ENCODE data around the gene IRF4.
"Not testable (repeated sequence)": the region's sequence is repeated elsewhere in the genome, so short reads cannot be mapped to it uniquely, and the experiment has no call there.

The IRF4 gene

DNA sequence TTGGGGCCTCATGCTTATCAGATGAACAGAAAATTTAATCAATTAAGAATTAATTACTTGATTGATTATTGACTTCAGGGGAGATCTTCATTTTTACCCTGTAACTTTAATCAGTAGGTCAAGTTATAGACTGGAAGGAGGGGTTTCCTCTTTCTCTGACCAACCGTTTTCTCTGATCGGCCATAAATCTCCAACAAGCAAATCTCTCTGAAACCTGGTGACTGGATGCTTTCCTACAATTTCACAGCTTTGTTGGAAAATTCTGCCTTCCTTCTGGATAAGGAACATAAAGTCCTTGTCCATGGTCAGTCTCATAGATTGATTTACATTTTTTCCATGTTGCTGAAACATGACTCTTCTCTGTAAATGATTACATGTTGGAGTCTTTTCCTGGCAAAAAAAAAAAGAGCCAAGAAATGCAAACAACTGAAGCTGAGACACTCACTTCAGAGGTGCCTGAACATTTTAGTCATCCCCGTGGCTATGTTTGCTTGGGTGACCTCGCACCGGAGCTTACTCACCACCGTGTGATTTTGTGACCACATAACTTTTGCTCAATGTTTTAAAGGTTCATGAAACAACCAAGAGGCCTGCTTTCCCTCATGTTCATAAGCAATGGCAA, 31.0 kb downstream of the IRF4 start:
- peak; percentile 64 to 66 for DNase-seq (ENCODE audit: low read depth in 2 of 2)

DNA sequence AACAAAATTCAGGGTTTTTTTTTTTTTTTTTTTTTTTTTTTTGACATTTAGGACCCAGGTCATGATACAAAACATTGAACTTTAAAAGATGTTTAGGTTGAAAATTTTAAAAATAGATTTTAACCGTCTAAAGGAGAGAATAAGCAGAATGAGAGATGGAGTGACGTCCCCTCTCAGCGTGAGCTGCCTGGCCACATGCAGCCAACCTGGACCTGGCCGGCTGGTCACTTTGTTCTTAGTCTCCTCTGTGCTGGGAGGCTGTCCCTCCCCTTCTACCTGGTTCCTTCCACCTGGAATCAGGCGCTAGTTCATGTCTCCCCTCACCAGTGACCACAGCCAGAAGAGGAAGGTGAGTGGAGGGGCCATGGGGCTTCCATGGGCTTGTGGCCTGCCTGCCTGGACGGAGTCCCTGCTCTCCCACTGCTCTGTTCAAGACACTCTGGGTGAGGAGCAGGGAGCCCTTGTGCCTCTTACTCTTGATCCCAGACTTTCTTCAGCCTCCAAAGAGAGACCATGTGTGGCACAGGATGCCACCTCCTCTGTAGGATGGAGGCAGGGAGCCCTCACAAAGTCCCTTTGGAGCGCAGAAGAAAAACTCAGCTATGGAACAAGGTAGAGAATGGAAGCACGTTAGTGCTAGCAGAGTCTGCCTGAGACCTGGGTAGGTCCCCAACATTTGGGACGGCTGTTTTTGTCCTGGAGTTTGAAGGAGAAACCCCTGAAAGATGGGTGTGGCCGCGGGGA, 31.7 kb downstream of the IRF4 start:
- no peak for DNase-seq (ENCODE audit: low read depth in 2 of 2)

DNA sequence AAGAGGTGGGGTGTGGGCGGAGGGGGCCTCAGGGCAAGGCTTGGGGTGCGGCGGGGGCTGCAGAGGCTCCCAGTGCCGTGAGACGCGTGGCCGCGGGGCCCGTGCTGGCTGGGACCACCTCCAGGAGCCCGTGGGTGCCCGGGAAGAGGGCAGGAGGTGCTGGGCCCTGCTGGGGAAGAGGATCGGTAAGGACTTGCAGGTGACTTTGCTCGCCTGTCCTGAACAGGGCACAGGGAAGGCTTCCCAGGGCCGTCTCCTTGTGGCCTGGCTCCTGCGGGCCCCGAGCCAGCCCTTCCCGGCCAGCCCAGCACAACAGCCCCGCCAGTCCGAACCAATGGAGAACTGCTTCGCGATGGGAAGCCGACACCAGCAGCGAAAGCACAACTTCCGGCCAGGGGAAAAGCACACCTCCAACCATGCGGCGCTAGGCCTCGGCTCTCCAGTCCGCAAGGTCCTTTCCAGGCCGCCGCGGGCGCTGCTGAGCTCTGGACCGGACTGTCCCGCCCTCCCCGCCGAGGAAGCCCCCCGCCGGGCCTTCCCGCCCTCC, 32.3 kb downstream of the IRF4 start:
- DNase-seq (ENCODE audit: low read depth in 2 of 2), result no peak

DNA sequence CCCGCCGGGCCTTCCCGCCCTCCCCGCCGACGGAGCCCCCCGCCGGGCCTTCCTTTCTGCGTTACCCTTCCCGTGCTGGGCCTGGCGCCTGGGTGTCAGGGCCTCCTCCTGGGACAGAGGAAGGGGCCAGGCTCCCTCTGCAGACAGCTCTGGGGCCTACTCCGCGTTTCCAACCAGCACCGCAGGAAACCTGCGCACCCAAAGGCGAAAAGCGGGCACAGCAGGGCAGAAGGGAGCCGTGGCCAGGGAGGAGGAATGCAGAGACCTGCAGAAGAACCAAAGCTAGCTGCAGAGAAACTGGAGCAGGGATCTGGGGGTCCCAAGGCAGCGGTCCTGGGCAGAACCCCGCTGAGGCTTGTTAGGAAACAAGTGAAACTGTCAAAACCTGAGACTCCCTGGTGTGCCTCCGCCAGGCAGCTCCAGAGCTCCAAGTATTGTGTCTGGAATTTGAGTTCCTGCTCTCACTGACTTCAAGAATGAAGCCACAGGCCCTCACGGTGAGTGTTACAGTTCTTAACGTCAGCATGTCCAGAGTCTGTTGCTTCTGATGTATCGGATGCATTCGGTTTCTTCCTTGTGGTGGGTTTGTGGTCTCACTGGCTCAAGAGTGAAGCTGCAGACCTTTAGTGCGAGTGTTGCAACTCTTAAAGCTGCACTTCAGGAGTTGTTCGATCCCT, 33.3 kb downstream of the IRF4 start:
- DNase-seq (ENCODE audit: low read depth in 2 of 2), result no peak

DNA sequence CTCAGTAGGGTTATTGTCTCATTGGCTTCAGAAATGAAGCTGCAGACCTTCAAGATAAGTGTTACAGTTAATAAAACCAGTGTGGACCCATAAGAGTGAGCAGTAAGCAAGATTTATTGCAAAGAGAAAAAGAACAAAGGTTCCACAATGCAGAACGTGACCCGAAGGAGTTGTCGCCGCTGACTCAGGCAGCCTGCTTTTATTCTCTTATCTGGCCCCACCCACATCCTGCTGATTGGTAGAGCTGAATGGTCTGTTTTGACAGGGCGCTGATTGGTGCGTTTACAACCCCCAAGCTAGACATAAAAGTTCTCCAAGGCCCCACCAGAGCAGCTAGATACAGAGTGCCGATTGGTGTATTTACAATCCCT, 33.9 kb downstream of the IRF4 start:
- DNase-seq (ENCODE audit: low read depth in 2 of 2), result not testable (repeated sequence)

DNA sequence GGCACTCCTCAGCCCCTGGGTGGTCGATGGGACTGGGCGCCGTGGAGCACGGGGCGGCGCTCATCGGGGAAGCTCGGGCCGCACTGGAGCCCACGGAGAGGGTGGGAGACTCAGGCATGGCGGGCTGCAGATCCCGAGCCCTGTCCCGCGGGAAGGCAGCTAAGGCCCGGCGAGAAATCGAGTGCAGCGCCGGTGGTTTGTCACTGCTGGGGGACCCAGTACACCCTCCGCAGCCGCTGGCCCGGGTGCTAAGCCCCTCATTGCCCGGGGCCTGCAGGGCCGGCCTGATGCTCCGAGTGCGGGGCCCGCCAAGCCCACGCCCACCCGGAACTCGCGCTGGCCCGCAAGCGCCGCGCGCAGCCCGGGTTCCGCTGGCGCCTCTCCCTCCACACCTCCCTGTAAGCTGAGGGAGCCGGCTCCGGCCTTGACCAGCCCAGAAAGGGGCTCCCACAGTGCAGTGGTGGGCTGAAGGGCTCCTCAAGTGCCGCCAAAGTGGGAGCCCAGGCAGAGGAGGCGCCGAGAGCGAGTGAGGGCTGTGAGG, 34.7 kb downstream of the IRF4 start:
- not testable (repeated sequence) for DNase-seq (ENCODE audit: low read depth in 2 of 2)

DNA sequence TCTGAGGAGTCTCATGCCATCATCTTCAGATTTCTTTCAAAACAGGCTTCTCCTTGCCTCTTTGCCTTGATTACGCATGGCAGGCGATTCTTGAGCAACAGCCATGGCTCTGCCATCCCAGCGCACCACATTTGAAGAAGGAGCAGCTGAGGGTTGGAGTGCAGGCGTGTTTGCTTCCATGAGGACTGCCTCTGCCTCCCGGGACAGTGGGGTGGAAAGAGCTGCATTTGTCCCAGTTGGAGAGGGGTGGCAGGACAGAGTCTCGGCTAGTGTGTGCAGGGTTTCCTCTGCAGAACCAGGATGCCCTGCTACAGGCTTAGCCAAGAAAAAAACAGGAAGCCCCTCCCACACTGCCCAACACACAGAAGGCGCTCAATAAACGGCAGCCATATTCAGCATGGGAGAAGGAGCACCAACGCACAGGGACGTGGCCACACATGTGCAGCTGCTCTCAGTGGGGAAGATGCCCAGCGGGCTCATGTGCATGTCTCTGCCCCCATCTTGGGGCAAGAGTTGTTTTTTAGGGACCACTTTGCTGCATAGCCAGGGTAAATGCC, 36.6 kb downstream of the IRF4 start:
- DNase-seq (ENCODE audit: low read depth in 2 of 2), result no peak

DNA sequence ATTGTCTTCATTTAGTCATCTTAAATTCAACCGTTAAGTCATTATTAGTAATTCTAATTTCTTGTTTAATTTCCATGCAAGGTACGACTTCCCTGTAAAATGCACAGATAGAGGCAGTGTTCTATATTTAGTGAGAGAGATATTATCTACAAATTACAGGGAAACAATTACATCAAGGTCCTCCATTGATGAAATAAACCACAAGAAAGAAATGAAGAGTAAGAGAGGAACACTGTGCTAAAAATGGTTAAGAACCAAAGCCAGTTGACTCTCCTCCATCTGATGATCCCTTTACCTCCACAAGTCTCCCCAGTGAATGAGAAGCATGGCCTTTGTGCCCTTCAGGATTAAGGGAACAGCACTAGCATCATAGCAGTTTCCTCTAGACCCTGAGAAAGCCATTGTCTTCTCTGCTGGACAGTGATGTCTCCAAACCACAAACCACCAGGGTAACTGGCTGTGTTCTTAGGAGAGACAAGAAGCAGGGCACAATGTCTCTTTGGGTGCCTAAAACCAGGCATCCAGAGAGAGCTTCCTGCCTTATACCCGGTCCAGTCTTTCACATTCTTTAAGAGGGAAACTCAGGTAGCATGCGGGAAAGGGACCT, 38.1 kb downstream of the IRF4 start:
- no peak for DNase-seq (ENCODE audit: low read depth in 2 of 2)

DNA sequence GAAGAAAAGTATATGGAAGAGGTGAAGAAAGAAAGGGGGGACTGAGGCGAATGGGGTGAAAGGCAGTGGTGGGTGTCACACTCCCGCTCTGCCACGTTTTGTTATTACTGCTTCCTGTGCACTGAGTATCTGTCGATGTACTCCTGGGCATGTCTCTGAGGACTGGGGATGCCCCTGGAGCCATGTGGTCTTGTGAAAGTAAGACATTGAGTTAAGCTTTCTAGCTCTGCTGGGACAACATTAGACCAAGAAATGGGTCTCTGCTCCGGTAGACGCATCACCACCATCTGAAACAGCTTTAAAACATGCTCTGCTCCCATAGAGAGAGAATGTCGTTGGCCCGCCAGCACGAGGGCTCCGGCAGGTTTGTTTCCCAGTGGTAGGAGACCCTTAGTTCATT, 40.0 kb downstream of the IRF4 start:
- DNase-seq (ENCODE audit: low read depth in 2 of 2), result no peak

DNA sequence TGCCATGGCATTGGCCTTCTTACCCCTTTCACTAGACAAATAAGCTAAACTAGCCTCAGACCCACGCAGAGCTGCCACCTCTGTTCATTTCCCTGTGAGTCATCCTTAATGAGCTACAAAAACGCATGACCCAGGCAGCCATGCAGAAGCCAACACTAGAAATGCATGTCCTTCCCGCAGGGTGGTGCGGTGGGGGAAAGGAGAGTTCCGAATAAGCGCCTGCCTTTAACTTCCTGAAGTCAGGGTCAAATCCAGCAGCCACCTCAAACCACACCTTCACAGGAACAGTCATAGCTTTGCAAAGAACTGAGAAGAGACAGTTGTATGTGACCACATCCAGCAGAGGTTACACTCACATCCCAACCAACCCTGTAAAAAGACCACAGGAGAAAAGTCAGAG, 40.4 kb downstream of the IRF4 start:
- no peak for DNase-seq (ENCODE audit: low read depth in 2 of 2)

DNA sequence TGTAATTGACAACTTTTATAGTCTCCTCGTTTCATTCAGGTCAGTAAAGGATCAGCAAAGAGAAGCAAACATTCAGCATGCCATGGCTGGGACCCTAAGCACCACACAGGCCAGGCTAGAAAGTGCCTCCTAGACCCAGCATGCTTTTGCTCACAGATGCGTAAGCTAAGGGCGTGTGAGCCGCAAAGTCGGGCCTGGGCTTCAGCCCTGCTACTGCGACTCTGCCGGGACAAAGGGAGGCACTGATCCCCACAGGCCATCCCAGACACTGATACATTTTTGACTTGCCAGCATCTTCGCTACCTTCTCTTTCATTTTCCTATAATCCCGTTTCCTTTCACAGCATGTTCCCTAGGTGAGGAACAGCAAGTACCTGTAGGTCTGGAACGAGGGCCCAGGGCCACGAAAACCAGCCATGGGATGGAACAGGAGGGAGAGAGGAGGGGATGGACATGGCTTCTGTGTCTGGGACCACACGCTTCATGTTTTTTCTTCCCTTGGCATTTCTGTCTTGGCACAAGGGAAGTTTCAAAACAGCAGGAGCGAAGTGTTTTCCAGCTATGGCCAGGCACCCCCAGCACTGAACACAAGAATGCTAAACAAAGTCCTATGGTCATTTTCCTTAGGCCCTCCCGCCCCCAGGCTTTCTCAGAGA, 42.6 kb downstream of the IRF4 start:
- DNase-seq (ENCODE audit: low read depth in 2 of 2), result no peak

DNA sequence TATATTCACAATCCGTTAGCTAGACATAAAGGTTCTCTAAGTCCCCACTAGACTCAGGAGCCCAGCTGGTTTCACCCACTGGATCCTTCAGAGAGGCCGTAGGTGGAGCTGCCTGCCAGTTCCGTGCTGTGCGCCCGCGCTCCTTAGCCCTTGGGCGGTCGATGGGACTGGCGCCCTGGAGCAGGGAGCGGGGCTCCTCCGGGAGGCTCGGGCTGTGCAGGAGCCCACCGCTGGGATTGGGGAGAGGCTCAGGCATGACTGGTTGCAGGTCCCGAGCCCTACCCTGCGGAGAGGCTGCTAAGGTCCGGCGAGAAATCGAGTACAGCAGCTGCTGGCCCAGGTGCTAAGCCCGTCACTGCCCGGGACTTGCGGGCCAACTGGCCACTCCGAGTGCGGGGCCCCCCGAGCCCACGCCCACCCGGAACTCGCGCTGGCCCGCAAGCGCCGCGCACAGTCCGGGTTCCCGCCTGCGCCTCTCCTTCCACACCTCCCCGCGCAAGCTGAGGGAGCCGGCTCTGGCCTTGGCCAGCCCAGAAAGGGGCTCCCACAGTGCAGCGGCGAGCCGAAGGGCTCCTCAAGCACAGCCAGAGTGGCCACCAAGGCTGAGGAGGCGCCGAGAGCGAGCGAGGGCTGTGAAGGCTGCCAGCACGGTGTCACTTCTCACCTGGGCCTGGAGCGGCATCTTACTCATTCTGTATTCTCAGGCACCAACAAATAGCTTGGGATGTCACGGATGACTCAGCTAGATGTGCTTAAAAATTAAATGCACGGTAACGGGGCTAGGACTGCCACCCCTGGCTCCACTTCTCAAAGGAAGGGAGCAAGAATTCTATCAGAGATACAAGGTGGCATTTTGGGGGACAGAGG, 44.1 kb downstream of the IRF4 start:
- DNase-seq (ENCODE audit: low read depth in 2 of 2), result no peak

DNA sequence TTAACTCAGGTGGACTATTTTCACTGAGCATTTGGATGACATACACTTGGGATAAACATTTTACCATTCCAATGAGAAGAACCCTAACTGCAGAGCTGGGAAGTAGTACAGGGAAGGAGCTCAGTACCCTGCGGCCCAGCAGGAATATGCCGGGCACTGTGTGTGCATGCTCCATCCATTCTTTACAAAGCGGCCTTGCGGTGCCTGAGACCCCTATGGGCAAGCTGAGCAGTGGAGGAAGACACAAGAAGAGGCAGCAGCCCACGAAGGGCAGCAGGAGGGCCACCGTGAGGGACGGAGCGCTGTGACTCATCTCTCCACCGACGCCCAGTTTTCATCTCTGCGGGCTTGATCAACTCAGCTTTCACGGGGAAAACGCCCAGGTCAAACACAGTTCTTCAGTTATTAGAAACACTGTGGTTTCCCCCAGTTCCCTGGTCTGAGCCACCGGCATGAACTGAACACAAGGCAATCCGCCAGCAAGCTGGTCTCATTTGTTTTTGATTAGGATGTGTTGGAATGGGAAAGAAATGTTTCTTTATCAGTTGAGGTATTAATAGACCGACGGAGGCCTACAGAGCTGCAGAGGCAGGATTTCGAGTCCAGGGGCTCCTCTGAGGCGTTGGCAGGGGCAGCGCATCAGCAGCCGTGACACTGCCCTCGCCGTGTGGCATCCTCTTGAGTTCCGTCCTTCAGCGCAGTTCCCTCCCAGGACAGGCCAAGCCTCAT, 44.9 kb downstream of the IRF4 start:
- peak; percentile 73 to 75 for DNase-seq (ENCODE audit: low read depth in 2 of 2)

DNA sequence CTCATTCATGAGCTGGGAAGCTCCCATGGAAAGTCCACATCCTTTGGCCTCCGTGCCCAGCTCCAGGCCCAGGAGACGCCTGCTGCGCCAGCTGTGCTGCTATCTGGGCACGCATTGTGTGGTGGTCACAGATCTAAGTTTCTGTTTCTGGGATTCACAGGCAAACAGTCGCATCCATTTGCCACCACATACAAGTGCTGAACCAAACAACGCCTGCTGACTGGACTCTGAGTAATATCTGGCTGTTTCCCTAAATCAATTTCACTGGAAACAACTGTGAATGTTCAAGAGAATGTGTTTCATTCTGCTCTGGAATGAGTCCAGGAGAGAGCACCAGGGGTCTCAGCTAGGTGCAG, 45.5 kb downstream of the IRF4 start:
- DNase-seq (ENCODE audit: low read depth in 2 of 2), result no peak

DNA sequence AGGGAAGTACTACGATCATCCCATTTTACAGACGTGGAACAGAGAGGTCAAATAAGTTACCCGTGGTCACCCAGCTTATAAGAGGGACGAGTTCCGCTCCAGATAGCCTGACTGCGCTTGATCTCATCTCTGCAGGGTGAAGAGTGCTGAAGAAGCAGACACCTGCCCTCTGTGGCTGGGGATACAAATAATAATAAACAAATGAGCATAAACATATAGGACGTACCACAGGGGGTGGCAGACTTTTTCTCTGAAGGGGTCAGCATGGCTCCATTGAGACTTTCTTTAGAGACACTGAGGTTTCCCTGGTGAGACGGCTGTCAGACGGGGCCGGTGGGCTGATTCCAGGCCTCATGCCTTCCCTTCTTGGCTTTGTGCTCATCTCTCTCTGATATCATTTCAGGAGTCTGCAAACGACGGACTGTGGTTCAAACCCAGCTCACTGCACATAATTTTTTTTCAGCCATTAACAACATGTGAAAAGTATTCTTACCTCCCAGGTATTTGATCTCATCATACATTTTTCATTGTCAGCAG, 47.1 kb downstream of the IRF4 start:
- DNase-seq (ENCODE audit: low read depth in 2 of 2), result no peak

DNA sequence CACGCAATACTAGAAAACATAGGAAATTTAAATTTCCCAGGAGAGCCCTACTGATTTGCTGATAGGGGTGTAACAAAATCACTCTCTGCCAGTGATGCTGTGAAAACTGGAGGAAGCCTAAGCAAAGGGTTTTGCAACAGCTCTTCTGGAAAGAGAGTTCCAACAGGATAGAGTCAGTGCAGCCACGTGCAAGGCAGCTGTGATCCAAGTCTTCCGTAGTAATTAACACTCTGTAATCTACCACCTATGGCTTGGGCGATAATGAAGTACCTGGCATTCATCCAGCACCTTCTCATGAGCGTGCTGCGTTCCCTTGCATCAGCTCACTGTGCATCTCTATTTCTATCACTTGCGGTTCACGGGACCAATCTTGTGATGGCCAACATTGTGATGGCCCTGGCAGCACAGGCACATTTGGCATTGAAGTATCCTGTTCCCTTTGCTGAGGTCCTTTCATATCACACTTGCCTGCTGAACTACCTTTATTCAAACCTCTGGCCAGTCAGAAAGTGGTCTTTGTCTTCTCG, 48.2 kb downstream of the IRF4 start:
- DNase-seq (ENCODE audit: low read depth in 2 of 2), result no peak

DNA sequence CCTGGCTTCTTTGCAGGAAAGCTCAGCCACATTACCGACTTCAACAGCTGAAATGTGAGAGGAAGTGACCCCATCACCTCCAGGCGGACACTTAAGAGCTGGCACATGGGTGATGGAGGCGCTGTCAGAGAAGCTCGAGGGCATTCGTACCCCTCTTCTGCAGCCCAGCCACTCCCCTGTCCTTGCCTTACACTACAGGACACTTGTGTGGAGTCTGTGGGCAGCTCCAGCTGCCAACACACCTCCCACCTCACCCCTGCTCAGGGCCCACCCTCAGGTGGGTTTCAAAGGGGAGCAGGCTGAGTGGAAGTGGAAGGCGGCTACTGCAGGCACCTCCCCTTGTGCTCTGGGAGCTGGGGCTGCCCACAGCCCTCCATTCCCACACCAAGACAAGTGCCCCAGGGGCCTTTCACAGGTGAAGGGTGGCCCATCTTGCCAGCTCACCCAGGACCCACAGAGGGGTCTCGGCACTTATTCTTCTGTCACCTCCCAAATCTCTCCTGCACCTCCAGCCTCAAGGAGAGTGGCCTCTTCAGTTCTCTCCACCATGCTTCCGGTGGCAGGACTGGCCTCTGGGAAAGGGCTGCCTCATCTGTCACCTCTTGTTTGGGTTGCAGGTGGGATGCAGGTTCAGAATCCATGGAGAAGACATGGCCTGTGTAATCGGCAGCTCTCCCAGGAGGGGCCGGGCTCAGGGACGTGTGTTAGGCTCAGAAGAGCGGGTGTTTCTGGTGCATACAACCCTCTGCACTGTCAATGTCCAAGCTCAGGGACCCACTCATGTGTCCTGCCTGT, 49.8 kb downstream of the IRF4 start:
- DNase-seq (ENCODE audit: low read depth in 2 of 2), result no peak

DNA sequence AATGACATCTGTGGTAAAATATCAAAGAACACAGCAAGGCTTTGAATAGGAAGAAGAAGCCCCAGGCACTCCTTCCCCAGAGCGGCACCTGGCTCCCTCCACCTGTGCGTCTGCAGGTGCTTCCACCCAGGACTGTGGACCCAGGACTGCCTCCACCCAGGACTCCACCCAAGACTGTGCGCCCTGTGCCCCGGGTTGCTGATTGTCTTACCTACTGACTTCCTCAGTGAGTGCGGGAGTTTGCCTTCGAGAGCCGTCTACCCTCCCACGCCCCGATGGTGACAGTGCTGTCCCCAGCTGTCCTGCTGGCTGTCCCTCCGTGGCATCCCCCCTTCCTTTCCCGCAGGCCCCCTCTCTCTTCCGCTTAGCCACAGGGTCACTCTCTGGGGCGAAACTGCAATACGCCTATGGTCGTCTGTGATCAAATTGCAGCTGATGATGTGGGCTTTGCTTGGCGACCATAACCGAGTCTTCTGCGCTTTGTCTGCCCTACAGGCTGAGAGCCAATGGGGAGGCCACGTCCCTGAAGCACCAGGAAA, 52.1 kb downstream of the IRF4 start:
- DNase-seq (ENCODE audit: low read depth in 2 of 2), result no peak

Data from fibroblast of skin of left quadriceps (primary cell).